Gastroesophageal sphincter (tissue), 3 donors: Measurements from ENCODE around the gene KCNQ1OT1.

Source experiments
- POLR2AphosphoS5 ChIP-seq: sonication (generic); formaldehyde crosslinking; IDR thresholded peaks from one replicate; pipeline ENCODE4 v1.6.1; 2017; ENCODE audit warnings: antibody characterized with exemption
- TF ChIP-seq, protein P1 (sequence below), 4 experiments: fragments of 200-600 bp in 2 of 4; fragments of 450-650 bp in 2 of 4; sonication (generic) in 1 of 4; IDR thresholded peaks; one replicate each; pipeline ENCODE4 v1.5.1; 2017 to 2019; ENCODE audit warnings: antibody characterized with exemption in 4 of 4, mild to moderate bottlenecking in 2 of 4, moderate library complexity in 2 of 4

DNA sequence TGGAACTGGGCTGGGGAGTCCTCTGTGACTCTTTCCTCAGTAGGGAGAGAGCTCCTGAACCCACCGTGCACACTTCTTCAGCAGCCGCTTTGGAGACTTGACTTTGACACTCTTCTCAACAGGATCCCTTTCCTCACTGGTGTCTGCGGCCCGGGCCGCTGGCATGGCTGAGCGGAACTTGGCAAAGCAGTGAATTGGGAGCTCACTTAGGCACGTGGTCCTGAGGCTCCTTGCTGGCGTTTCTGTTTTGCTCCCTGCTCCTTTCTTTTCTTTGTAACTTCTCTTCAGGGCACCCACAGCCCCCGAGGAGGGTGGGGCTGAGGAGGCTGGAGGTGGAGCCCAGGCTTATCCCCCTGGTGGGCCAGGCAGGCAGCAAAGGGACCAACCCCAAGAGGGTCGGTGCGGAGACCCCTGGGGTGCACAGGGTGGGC lies 8.4 kb upstream of the KCNQ1OT1 start:
- TF ChIP-seq, protein P1, sequence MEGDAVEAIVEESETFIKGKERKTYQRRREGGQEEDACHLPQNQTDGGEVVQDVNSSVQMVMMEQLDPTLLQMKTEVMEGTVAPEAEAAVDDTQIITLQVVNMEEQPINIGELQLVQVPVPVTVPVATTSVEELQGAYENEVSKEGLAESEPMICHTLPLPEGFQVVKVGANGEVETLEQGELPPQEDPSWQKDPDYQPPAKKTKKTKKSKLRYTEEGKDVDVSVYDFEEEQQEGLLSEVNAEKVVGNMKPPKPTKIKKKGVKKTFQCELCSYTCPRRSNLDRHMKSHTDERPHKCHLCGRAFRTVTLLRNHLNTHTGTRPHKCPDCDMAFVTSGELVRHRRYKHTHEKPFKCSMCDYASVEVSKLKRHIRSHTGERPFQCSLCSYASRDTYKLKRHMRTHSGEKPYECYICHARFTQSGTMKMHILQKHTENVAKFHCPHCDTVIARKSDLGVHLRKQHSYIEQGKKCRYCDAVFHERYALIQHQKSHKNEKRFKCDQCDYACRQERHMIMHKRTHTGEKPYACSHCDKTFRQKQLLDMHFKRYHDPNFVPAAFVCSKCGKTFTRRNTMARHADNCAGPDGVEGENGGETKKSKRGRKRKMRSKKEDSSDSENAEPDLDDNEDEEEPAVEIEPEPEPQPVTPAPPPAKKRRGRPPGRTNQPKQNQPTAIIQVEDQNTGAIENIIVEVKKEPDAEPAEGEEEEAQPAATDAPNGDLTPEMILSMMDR (IDR thresholded peaks at IDR 0.05): peak in 1 of 4 experiments; percentile 23
- TF ChIP-seq POLR2AphosphoS5: peak; percentile 49
